H1 (cell line): ENCODE data around the gene ISG20L2. TPM values are rescaled to one million over a fixed set of nuclear protein-coding genes. Genes with fewer than 3 reads are reported as not detected.

Experiments used
- CTCF ChIA-PET: fragments of 300-600 bp; sonication (Branson Sonifier 250); formaldehyde crosslinking; loops from one replicate; lab custom pipeline; 2021; ENCODE audit not compliant: partially characterized antibody; lab: Charles Lee
- POLR2A ChIA-PET: fragments of 300-600 bp; sonication (Branson Sonifier 250); formaldehyde crosslinking; loops from one replicate; lab custom pipeline; 2021; ENCODE audit warnings: inconsistent platforms; ENCODE audit not compliant: partially characterized antibody; lab: Charles Lee
- DNase-seq, 2 experiments: peaks; one replicate each; pipeline versions ENCODE4 v3.0.0 to v3.0.0-alpha.2; 2010 to 2022; ENCODE audit warnings: low spot score in 2 of 2, low read depth in 1 of 2, mixed read lengths in 1 of 2
- FAIRE-seq: peaks from 2 replicates; lab custom pipeline; 2011; peaks lifted over from hg19 to GRCh38; lab: Jason Lieb, UNC
- H2AFZ ChIP-seq: 2 replicates; pipeline ENCODE4 v1.8.1; 2012; ENCODE audit warnings: low read length, inconsistent platforms
- H2AK5ac ChIP-seq: 2 replicates; pipeline ENCODE4 v1.6.1; 2013; ENCODE audit warnings: low read depth, low read length
- H2BK120ac ChIP-seq: replicated peaks from 2 replicates; pipeline ENCODE3; 2013; ENCODE audit warnings: low read depth, low read length, inconsistent platforms
- H2BK12ac ChIP-seq: 2 replicates; pipeline ENCODE4 v1.6.1; 2013; ENCODE audit warnings: low read depth, low read length
- H2BK15ac ChIP-seq: 2 replicates; pipeline ENCODE4 v1.6.1; 2013; ENCODE audit warnings: low read length
- H2BK20ac ChIP-seq: 2 replicates; pipeline ENCODE4 v1.6.1; 2013; ENCODE audit warnings: low read length
- H2BK5ac ChIP-seq: 2 replicates; pipeline ENCODE4 v1.6.1; 2013; ENCODE audit warnings: low read depth, low read length
- H3K14ac ChIP-seq: 2 replicates; pipeline ENCODE4 v1.6.1; 2013; ENCODE audit warnings: inconsistent platforms; ENCODE audit not compliant: insufficient read length
- H3K18ac ChIP-seq: 2 replicates; pipeline ENCODE4 v1.6.1; 2013; ENCODE audit warnings: low read length; ENCODE audit errors: extremely low read depth
- H3K23ac ChIP-seq: 2 replicates; pipeline ENCODE4 v1.6.1; 2013; ENCODE audit warnings: inconsistent platforms; ENCODE audit not compliant: insufficient read length
- H3K23me2 ChIP-seq: 2 replicates; pipeline ENCODE4 v1.6.1; 2013; ENCODE audit warnings: low read depth, low read length
- H3K27ac ChIP-seq: 2 replicates; pipeline ENCODE4 v1.6.1; 2011; ENCODE audit warnings: low read depth, low read length, inconsistent platforms
- H3K27me3 ChIP-seq, 4 experiments: replicated peaks in 1 of 4; 1 replicate in 1 of 4; 2 replicates in 3 of 4; pipeline versions ENCODE4 v1.6.1 to v1.8.1; 2011 to 2013; ENCODE audit warnings: low read length in 3 of 4, mild to moderate bottlenecking in 3 of 4, inconsistent platforms in 2 of 4, mixed read lengths in 2 of 4, moderate library complexity in 1 of 4; ENCODE audit not compliant: control insufficient read depth in 3 of 4, insufficient read depth in 3 of 4; ENCODE audit errors: extremely low read depth in 1 of 4
- H3K36me3 ChIP-seq, 4 experiments: 2 replicates each; pipeline versions ENCODE4 v1.6.1 to v1.8.1; 2011 to 2013; ENCODE audit warnings: mild to moderate bottlenecking in 4 of 4, low read length in 3 of 4, moderate library complexity in 2 of 4, control low read depth in 1 of 4, inconsistent platforms in 1 of 4; ENCODE audit not compliant: insufficient read depth in 4 of 4, control insufficient read depth in 2 of 4
- H3K4ac ChIP-seq: replicated peaks from 2 replicates; pipeline ENCODE3; 2013; ENCODE audit warnings: low read length, low read depth, mixed read lengths, inconsistent platforms; ENCODE audit not compliant: insufficient read length
- H3K4me1 ChIP-seq, 4 experiments: replicated peaks in 1 of 4; 1 replicate in 1 of 4; 2 replicates in 3 of 4; pipeline versions ENCODE4 v1.6.1 to v1.8.1; 2011 to 2013; ENCODE audit warnings: low read length in 3 of 4, inconsistent platforms in 2 of 4, mixed read lengths in 1 of 4; ENCODE audit not compliant: insufficient read depth in 4 of 4, control insufficient read depth in 3 of 4
- H3K4me2 ChIP-seq, 2 experiments: 2 replicates each; pipeline versions ENCODE4 v1.6.1 to v1.8.1; 2011 to 2013; ENCODE audit warnings: low read depth in 2 of 2, low read length in 2 of 2, control low read depth in 1 of 2, inconsistent platforms in 1 of 2, mild to moderate bottlenecking in 1 of 2; ENCODE audit not compliant: insufficient read depth in 1 of 2
- H3K4me3 ChIP-seq, 4 experiments: fragments of 200-600, 300-600 bp in 1 of 4; sonication (generic), shearing (Covaris generic), sonication (Bioruptor Twin) in 1 of 4; 2 replicates each; pipeline versions ENCODE4 v1.5.1 to v1.8.1; 2011 to 2016; ENCODE audit warnings: low read length in 4 of 4, low read depth in 3 of 4, control low read depth in 2 of 4, inconsistent platforms in 2 of 4, mild to moderate bottlenecking in 2 of 4, mixed read lengths in 1 of 4, moderate library complexity in 1 of 4; ENCODE audit not compliant: insufficient read depth in 2 of 4; ENCODE audit errors: extremely low read depth in 1 of 4
- H3K56ac ChIP-seq: replicated peaks from 2 replicates; pipeline ENCODE3; 2013; ENCODE audit warnings: low read depth, mild to moderate bottlenecking, mixed read lengths, low read length, inconsistent platforms; ENCODE audit not compliant: insufficient read length
- H3K79me1 ChIP-seq: 2 replicates; pipeline ENCODE4 v1.6.1; 2013; ENCODE audit warnings: low read depth, low read length, control low read depth
- H3K79me2 ChIP-seq, 2 experiments: 2 replicates each; pipeline versions ENCODE4 v1.6.1 to v1.8.1; 2012 to 2013; ENCODE audit warnings: low read length in 2 of 2, mild to moderate bottlenecking in 2 of 2, inconsistent platforms in 1 of 2; ENCODE audit not compliant: insufficient read depth in 2 of 2, control insufficient read depth in 1 of 2
- H3K9ac ChIP-seq, 4 experiments: replicated peaks in 1 of 4; 1 replicate in 1 of 4; 2 replicates in 3 of 4; pipeline versions ENCODE4 v1.6.1 to v1.8.1; 2011 to 2013; ENCODE audit warnings: low read depth in 3 of 4, low read length in 3 of 4, control low read depth in 2 of 4, mild to moderate bottlenecking in 2 of 4, moderate library complexity in 2 of 4, inconsistent platforms in 1 of 4; ENCODE audit errors: extremely low read depth in 1 of 4
- H3K9me3 ChIP-seq, 2 experiments: 2 replicates each; pipeline versions ENCODE4 v1.6.1 to v1.8.1; 2012 to 2013; ENCODE audit warnings: mild to moderate bottlenecking in 2 of 2, moderate library complexity in 2 of 2, control low read depth in 1 of 2, inconsistent platforms in 1 of 2, low read depth in 1 of 2, low read length in 1 of 2, mixed read lengths in 1 of 2; ENCODE audit not compliant: insufficient read depth in 2 of 2
- H4K20me1 ChIP-seq, 2 experiments: replicated peaks in 1 of 2; 2 replicates each; pipeline versions ENCODE3 to v1.8.1; 2011 to 2013; ENCODE audit warnings: inconsistent platforms in 2 of 2, low read length in 2 of 2, mild to moderate bottlenecking in 1 of 2; ENCODE audit not compliant: insufficient read depth in 2 of 2, control insufficient read depth in 1 of 2
- H4K5ac ChIP-seq: 2 replicates; pipeline ENCODE4 v1.6.1; 2013; ENCODE audit warnings: low read length, low read depth, mixed read lengths, inconsistent platforms; ENCODE audit not compliant: insufficient read length
- H4K8ac ChIP-seq: 2 replicates; pipeline ENCODE4 v1.8.0; 2013; ENCODE audit warnings: mild to moderate bottlenecking, moderate library complexity, low read length, inconsistent platforms; ENCODE audit not compliant: insufficient read depth; ENCODE audit errors: extremely low read depth
- H4K91ac ChIP-seq: replicated peaks from 2 replicates; pipeline ENCODE3; 2013; ENCODE audit warnings: low read length, mixed read lengths, inconsistent platforms; ENCODE audit not compliant: insufficient read length
- ASH2L ChIP-seq: fragments of 200-600, 300-600 bp; sonication (generic); IDR thresholded peaks from one replicate; pipeline ENCODE4 v1.7.1; 2017; ENCODE audit warnings: low read length
- ATF3 ChIP-seq: IDR thresholded peaks from 2 replicates; pipeline ENCODE4 v1.6.1; 2011; ENCODE audit warnings: low read depth, mild to moderate bottlenecking, low read length; ENCODE audit not compliant: insufficient read depth
- CBX8 ChIP-seq: fragments of 300-800, 300-1000 bp; sonication (generic); IDR thresholded peaks from 2 replicates; pipeline ENCODE4 v1.7.1; 2016; ENCODE audit warnings: low read depth, low read length, borderline replicate concordance
- CHD2 ChIP-seq: IDR thresholded peaks from 2 replicates; pipeline ENCODE4 v1.6.1; 2012; ENCODE audit warnings: low read length, improper control_type of control experiment
- EGR1 ChIP-seq: IDR thresholded peaks from 2 replicates; pipeline ENCODE4 v1.6.1; 2011; ENCODE audit warnings: low read depth, low read length, borderline replicate concordance
- EP300 ChIP-seq, 2 experiments: IDR thresholded peaks; 1 replicate in 1 of 2; 2 replicates in 1 of 2; pipeline ENCODE4 v1.6.1; 2011 to 2012; ENCODE audit warnings: low read depth in 2 of 2, low read length in 2 of 2, mild to moderate bottlenecking in 2 of 2, borderline replicate concordance in 1 of 2, inconsistent platforms in 1 of 2, moderate library complexity in 1 of 2
- MAX ChIP-seq: IDR thresholded peaks from 2 replicates; pipeline ENCODE4 v1.6.1; 2012; ENCODE audit warnings: inconsistent platforms
- SP1 ChIP-seq: IDR thresholded peaks from 2 replicates; pipeline ENCODE4 v1.6.1; 2011; ENCODE audit warnings: low read depth, low read length
- WGBS, 2 experiments: shearing (Covaris generic) in 1 of 2; methylation state at CpG; one replicate each; pipeline versions ENCODE4 v1.1.6 to v1.1.7; 2013 to 2015; ENCODE audit warnings: low lambda C conversion rate in 2 of 2, mixed read lengths in 2 of 2, inconsistent platforms in 1 of 2, low coverage in 1 of 2, missing lambda C conversion rate in 1 of 2; ENCODE audit not compliant: insufficient replicate concordance in 2 of 2, insufficient coverage in 1 of 2, insufficient read length in 1 of 2; ENCODE audit errors: extremely low coverage in 1 of 2, missing lambda C conversion rate in 1 of 2; 5-methylcytosine and 5-hydroxymethylcytosine counted together
- polyA plus RNA-seq, 7 experiments: library from polyadenylated mRNA; depleted of rRNA in 3 of 7; stranded (reverse) in 5 of 7; unstranded in 2 of 7; fragments of >200 nt in 5 of 7; fragments of 200-250 nt in 2 of 7; gene quantifications; 1 replicate in 5 of 7; 2 replicates in 1 of 7; 4 replicates in 1 of 7; pipeline versions ENCODE4 v1.2.1 to v1.2.3, GENCODE V29; 2011 to 2013; ENCODE audit warnings: missing spikeins in 2 of 7, mixed read lengths in 2 of 7
- total RNA-seq: library from RNA; stranded (reverse); fragmentation: NEBNext Ultra II Directional; extraction: Animal tissue kit (Norgen Biotek cat#: 25700); gene quantifications from 2 replicates; pipeline ENCODE4 v1.2.1, GENCODE V29; 2021

Gene ISG20L2
- total and polyA plus RNA-seq, 2 of the 8 experiments (the other 6 are each of a cell fraction or from before 2014, with no cell fraction given) = 47.5 to 53.0 TPM

GRCh38 chr1:156677616-156678596 lies 50.7 kb downstream of the ISG20L2 start:
- no peak overlapping the region for H4K8ac ChIP-seq
- peak overlapping the region; percentile 66 for H3K18ac ChIP-seq
- 10% methylated on average over 21 of the region's 22 CpGs; no CpG with 5 or more reads in 1 of the 2 experiments for WGBS, 2 experiments
- H4K20me1 ChIP-seq = peaks cover 3 to 10% of the 10 kb centered on the region in 2 experiments
- H3K79me2 ChIP-seq = peaks cover 5 to 36% of the 10 kb centered on the region in 2 experiments; a peak in 3 of 4 replicates
- ChIA-PET CTCF (interaction anchor here (0.7 to 66.0 kb wide), 17 partner anchors 9 to 259 kb away, joined by 3 to 4284 read pairs (median 4); partner anchors contain the start of genes BCAN, CRABP2, HAPLN2 and ISG20L2), POLR2A (interaction anchor here (0.6 to 13.8 kb wide), 26 partner anchors 12 to 208 kb away, joined by 3 to 419 read pairs (median 6); partner anchors contain the start of genes CRABP2, ISG20L2, METTL25B and MRPL24)
- DNase-seq (peak in 1 of 2 experiments; percentile 74), FAIRE-seq (peak; percentile 97)
- H3K9ac ChIP-seq = no peak overlapping the region
- peak overlapping the region; percentile 25 for H2BK120ac ChIP-seq
- H3K79me1 ChIP-seq = peaks cover 10% of the 10 kb centered on the region; the same call in 1 of the 2 replicates
- H3K36me3 ChIP-seq = peaks cover 0 to 8% (median under 1%) of the 10 kb centered on the region in 4 experiments; a peak in 2 of 8 replicates
- H3K23ac ChIP-seq = no peak overlapping the region
- peak overlapping the region; percentile 98; the same call in 1 of the 2 replicates for H2BK5ac ChIP-seq
- H3K4me1 ChIP-seq = peaks cover 7 to 37% (median 30%) of the 10 kb centered on the region in 4 experiments
- no peak overlapping the region for H4K5ac ChIP-seq
- H3K4me2 ChIP-seq = peak overlapping the region; percentile 71 to 87
- H3K27ac ChIP-seq = no peak overlapping the region
- H3K4ac ChIP-seq = peak overlapping the region; percentile 10
- peaks cover 18% of the 10 kb centered on the region for H3K23me2 ChIP-seq
- H4K91ac ChIP-seq = peak overlapping the region; percentile 22
- H3K14ac ChIP-seq = no peak overlapping the region
- H2BK20ac ChIP-seq = peak overlapping the region; percentile 88; the same call in 1 of the 2 replicates
- peak overlapping the region; percentile 96 for H2BK12ac ChIP-seq
- H2BK15ac ChIP-seq = peak overlapping the region; percentile 95
- no peak overlapping the region; the same call in 1 of the 2 replicates for H2AK5ac ChIP-seq
- no peaks in the 10 kb centered on the region for H3K9me3 ChIP-seq
- H2AFZ ChIP-seq = no peak overlapping the region
- peak overlapping the region; percentile 64 to 84 (median 74); a peak in 5 of 8 replicates for H3K4me3 ChIP-seq
- H3K27me3 ChIP-seq = no peaks in the 10 kb centered on the region; a peak in 2 of 7 replicates
- H3K56ac ChIP-seq = no peak overlapping the region
- TF ChIP-seq CHD2 (no peak; the same call in 1 of the 2 replicates), EGR1 (peak; percentile 37; the same call in 1 of the 2 replicates), SP1 (0 out of 2 replicates have a peak, but pooled peaks have one; percentile 15), ATF3 (no peak; the same call in 1 of the 2 replicates), CBX8 (no peak), EP300 (IDR thresholded peaks at IDR 0.05; ENCODE audit: borderline replicate concordance in 1 of 2, low read depth in 2 of 2, low read length in 2 of 2) (no peak), MAX (peak; percentile 15; the same call in 1 of the 2 replicates), ASH2L (no peak)
